H9 (cell line): ENCODE results near the gene SLC38A3. TPM values are rescaled to one million over a fixed set of nuclear protein-coding genes. Genes with fewer than 3 reads are reported as not detected.

ENCODE experiments used
- DNase-seq: peaks from one replicate; pipeline ENCODE4 v3.0.0-alpha.2; 2017
- H2AFZ ChIP-seq: one replicate; pipeline ENCODE4 v1.6.1; 2013; ENCODE audit warnings: mild to moderate bottlenecking, low read length, control low read depth, moderate library complexity
- H2AK5ac ChIP-seq: 2 replicates; pipeline ENCODE4 v1.6.1; 2013; ENCODE audit warnings: low read length, control low read depth, mixed read lengths; ENCODE audit not compliant: insufficient read length
- H2BK120ac ChIP-seq: one replicate; pipeline ENCODE4 v1.6.1; 2013; ENCODE audit warnings: low read depth, mild to moderate bottlenecking, low read length, control low read depth, inconsistent platforms; ENCODE audit not compliant: poor library complexity, severe bottlenecking
- H2BK12ac ChIP-seq: 2 replicates; pipeline ENCODE4 v1.6.1; 2013; ENCODE audit warnings: low read length, control low read depth, mixed read lengths, low read depth; ENCODE audit not compliant: insufficient read length
- H2BK15ac ChIP-seq: 2 replicates; pipeline ENCODE4 v1.6.1; 2013; ENCODE audit warnings: low read depth, low read length, control low read depth
- H2BK20ac ChIP-seq: one replicate; pipeline ENCODE4 v1.6.1; 2013; ENCODE audit warnings: low read depth, mild to moderate bottlenecking, low read length, control low read depth, inconsistent platforms; ENCODE audit not compliant: poor library complexity, severe bottlenecking
- H2BK5ac ChIP-seq: 2 replicates; pipeline ENCODE4 v1.6.1; 2013; ENCODE audit warnings: low read length, control low read depth, mixed read lengths; ENCODE audit not compliant: insufficient read length
- H3K14ac ChIP-seq: 2 replicates; pipeline ENCODE4 v1.6.1; 2013; ENCODE audit warnings: low read length, control low read depth; ENCODE audit not compliant: insufficient read depth
- H3K18ac ChIP-seq: 2 replicates; pipeline ENCODE4 v1.6.1; 2013; ENCODE audit warnings: low read depth, mild to moderate bottlenecking, mixed read lengths, low read length, control low read depth; ENCODE audit not compliant: insufficient read length
- H3K23ac ChIP-seq: 2 replicates; pipeline ENCODE4 v1.6.1; 2013; ENCODE audit warnings: low read length, control low read depth, mixed read lengths, low read depth; ENCODE audit not compliant: insufficient read length
- H3K23me2 ChIP-seq: 2 replicates; pipeline ENCODE4 v1.6.1; 2013; ENCODE audit warnings: low read depth, mild to moderate bottlenecking, mixed read lengths, low read length, control low read depth; ENCODE audit not compliant: insufficient read length, poor library complexity, severe bottlenecking
- H3K27ac ChIP-seq: 2 replicates; pipeline ENCODE4 v1.5.1; 2013; ENCODE audit warnings: low read length, control low read depth, mixed read lengths, low read depth; ENCODE audit not compliant: insufficient read length
- H3K27me3 ChIP-seq: 2 replicates; pipeline ENCODE4 v1.6.1; 2013; ENCODE audit warnings: low read length, control low read depth, inconsistent platforms; ENCODE audit not compliant: insufficient read depth
- H3K4ac ChIP-seq: 2 replicates; pipeline ENCODE4 v1.6.1; 2013; ENCODE audit warnings: low read depth, mild to moderate bottlenecking, control low read depth, inconsistent platforms, low read length, moderate library complexity
- H3K4me1 ChIP-seq: 2 replicates; pipeline ENCODE4 v1.6.1; 2013; ENCODE audit warnings: low read length, control low read depth, inconsistent platforms; ENCODE audit not compliant: insufficient read depth
- H3K4me2 ChIP-seq: 2 replicates; pipeline ENCODE4 v1.6.1; 2013; ENCODE audit warnings: low read length, control low read depth, mixed read lengths; ENCODE audit not compliant: insufficient read length, insufficient read depth
- H3K56ac ChIP-seq: 2 replicates; pipeline ENCODE4 v1.6.1; 2013; ENCODE audit warnings: low read depth, mild to moderate bottlenecking, mixed read lengths, low read length, control low read depth; ENCODE audit not compliant: insufficient read length
- H3K79me1 ChIP-seq: 2 replicates; pipeline ENCODE4 v1.6.1; 2013; ENCODE audit warnings: low read depth, mild to moderate bottlenecking, moderate library complexity, low read length, control low read depth, inconsistent platforms; ENCODE audit not compliant: insufficient read depth, poor library complexity, severe bottlenecking
- H3K79me2 ChIP-seq: 2 replicates; pipeline ENCODE4 v1.6.1; 2013; ENCODE audit warnings: low read length, control low read depth, inconsistent platforms; ENCODE audit not compliant: insufficient read depth
- H3K9ac ChIP-seq: 2 replicates; pipeline ENCODE4 v1.6.1; 2013; ENCODE audit warnings: low read length, control low read depth, mixed read lengths; ENCODE audit not compliant: insufficient read length; ENCODE audit errors: extremely low read depth
- H3K9me3 ChIP-seq: one replicate; pipeline ENCODE4 v1.6.1; 2013; ENCODE audit warnings: low read depth, low read length, inconsistent platforms; ENCODE audit not compliant: control insufficient read depth
- H3T11ph ChIP-seq: one replicate; pipeline ENCODE4 v1.6.1; 2013; ENCODE audit warnings: mild to moderate bottlenecking, low read length, control low read depth, inconsistent platforms
- H4K20me1 ChIP-seq: one replicate; pipeline ENCODE4 v1.6.1; 2013; ENCODE audit not compliant: control insufficient read depth, insufficient read length, insufficient read depth
- H4K5ac ChIP-seq: 2 replicates; pipeline ENCODE4 v1.6.1; 2013; ENCODE audit warnings: low read depth, mild to moderate bottlenecking, mixed read lengths, low read length, control low read depth; ENCODE audit not compliant: insufficient read length
- H4K8ac ChIP-seq: replicated peaks from 2 replicates; pipeline ENCODE4 v1.6.1; 2013; ENCODE audit warnings: low read length, control low read depth, mixed read lengths, low read depth; ENCODE audit not compliant: insufficient read length
- H4K91ac ChIP-seq: 2 replicates; pipeline ENCODE4 v1.6.1; 2013; ENCODE audit warnings: low read depth, mild to moderate bottlenecking, moderate library complexity, mixed read lengths, low read length, control low read depth; ENCODE audit not compliant: insufficient read length
- H3K27ac Mint-ChIP-seq, 3 experiments: 2 replicates in 2 of 3; 3 replicates in 1 of 3; pipeline ENCODE4 v1.8.0; 2020 to 2021; ENCODE audit warnings: mixed read lengths in 3 of 3, mild to moderate bottlenecking in 1 of 3, moderate library complexity in 1 of 3
- H3K27me3 Mint-ChIP-seq: 2 replicates; pipeline ENCODE4 v1.8.0; 2021; ENCODE audit warnings: low read depth, mild to moderate bottlenecking, moderate library complexity, mixed read lengths
- H3K36me3 Mint-ChIP-seq, 3 experiments: 2 replicates in 2 of 3; 3 replicates in 1 of 3; pipeline ENCODE4 v1.8.0; 2020 to 2021; ENCODE audit warnings: low read depth in 3 of 3, mixed read lengths in 3 of 3; ENCODE audit not compliant: insufficient read depth in 1 of 3
- H3K4me1 Mint-ChIP-seq, 2 experiments: 2 replicates each; pipeline ENCODE4 v1.8.0; 2020; ENCODE audit warnings: mixed read lengths in 2 of 2
- H3K4me3 Mint-ChIP-seq, 2 experiments: 2 replicates in 1 of 2; 3 replicates in 1 of 2; pipeline ENCODE4 v1.8.0; 2020 to 2021; ENCODE audit warnings: mild to moderate bottlenecking in 2 of 2, mixed read lengths in 2 of 2, moderate library complexity in 1 of 2
- H3K9me3 Mint-ChIP-seq, 2 experiments: 2 replicates in 1 of 2; 3 replicates in 1 of 2; pipeline ENCODE4 v1.8.0; 2020; ENCODE audit warnings: mild to moderate bottlenecking in 2 of 2, mixed read lengths in 2 of 2, moderate library complexity in 1 of 2
- WGBS: extraction: QIAGEN DNeasy Blood & Tissue Kit; methylation state at CpG from one replicate; pipeline ENCODE4 v1.1.7; 2013; ENCODE audit warnings: missing lambda C conversion rate, low lambda C conversion rate, mixed read lengths; ENCODE audit not compliant: insufficient read length; ENCODE audit errors: extremely low coverage; 5-methylcytosine and 5-hydroxymethylcytosine counted together
- total RNA-seq: library from RNA; stranded (reverse); gene quantifications from 2 replicates; pipeline ENCODE4 v1.2.1, GENCODE V29; 2021
- TF ChIP-seq, protein P1 (sequence below): fragments of 200-600 bp; sonication (generic); conservative IDR thresholded peaks from 3 replicates; pipeline ENCODE4 v1.8.0; 2021; ENCODE audit warnings: antibody characterized with exemption, mild to moderate bottlenecking

Gene SLC38A3
- total RNA-seq, 1 experiment from 2014 or later = 1.4 TPM

DNA sequence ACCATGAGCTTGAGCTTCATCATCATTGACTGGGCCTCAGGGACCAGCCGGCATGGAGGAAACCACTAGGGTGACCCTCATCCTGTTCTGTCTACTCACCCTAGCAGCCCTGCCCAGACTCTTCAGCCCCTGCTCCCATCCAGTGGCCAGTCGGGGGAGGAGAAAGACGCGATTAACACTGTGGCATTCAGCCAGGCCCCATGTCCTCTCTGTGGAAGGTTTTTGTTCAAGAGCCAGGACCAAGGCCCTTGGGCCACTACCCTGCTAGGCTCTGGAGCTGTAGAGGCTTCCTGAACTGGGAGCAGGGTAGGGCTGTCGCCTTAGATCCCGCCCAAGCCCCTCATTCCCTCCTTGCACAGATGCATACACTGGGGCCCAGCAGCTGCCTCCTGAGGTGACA is 15.0 kb downstream of the SLC38A3 start:
- Histone ChIP-seq H3K27me3 (no peaks in the 10 kb centered on the region), H2BK15ac (no peak overlapping the region), H3K4me2 (no peak overlapping the region), H2BK20ac (no peak overlapping the region), H4K8ac (no peak overlapping the region), H2BK12ac (no peak overlapping the region), H3K9me3 (no peaks in the 10 kb centered on the region), H3K14ac (no peak overlapping the region; the same call in 1 of the 2 replicates), H3K56ac (no peak overlapping the region), H3K27ac (no peak overlapping the region), H3K4ac (no peak overlapping the region), H4K91ac (no peak overlapping the region), H2AFZ (no peak overlapping the region), H3K18ac (no peak overlapping the region), H3K23ac (no peak overlapping the region), H4K5ac (no peak overlapping the region), H3K23me2 (no peaks in the 10 kb centered on the region), H3K79me1 (no peaks in the 10 kb centered on the region), H3T11ph (no peak overlapping the region), H2AK5ac (no peak overlapping the region), H3K79me2 (no peaks in the 10 kb centered on the region), H2BK5ac (no peak overlapping the region), H2BK120ac (no peak overlapping the region), H3K4me1 (no peaks in the 10 kb centered on the region), H4K20me1 (no peaks in the 10 kb centered on the region), H3K9ac (no peak overlapping the region)
- H3K9me3 Mint-ChIP-seq = peaks cover 0 to 4% of the 10 kb centered on the region in 2 experiments; a peak in 1 of 5 replicates
- 0 out of 7 replicates have a peak overlapping the region, but pooled peaks of 1 of the 3 experiments have one; percentile 25 for H3K27ac Mint-ChIP-seq
- WGBS = no CpG with 5 or more reads among the region's 6 CpGs
- no peak for DNase-seq
- no peak overlapping the region for H3K4me3 Mint-ChIP-seq
- TF ChIP-seq, protein P1, sequence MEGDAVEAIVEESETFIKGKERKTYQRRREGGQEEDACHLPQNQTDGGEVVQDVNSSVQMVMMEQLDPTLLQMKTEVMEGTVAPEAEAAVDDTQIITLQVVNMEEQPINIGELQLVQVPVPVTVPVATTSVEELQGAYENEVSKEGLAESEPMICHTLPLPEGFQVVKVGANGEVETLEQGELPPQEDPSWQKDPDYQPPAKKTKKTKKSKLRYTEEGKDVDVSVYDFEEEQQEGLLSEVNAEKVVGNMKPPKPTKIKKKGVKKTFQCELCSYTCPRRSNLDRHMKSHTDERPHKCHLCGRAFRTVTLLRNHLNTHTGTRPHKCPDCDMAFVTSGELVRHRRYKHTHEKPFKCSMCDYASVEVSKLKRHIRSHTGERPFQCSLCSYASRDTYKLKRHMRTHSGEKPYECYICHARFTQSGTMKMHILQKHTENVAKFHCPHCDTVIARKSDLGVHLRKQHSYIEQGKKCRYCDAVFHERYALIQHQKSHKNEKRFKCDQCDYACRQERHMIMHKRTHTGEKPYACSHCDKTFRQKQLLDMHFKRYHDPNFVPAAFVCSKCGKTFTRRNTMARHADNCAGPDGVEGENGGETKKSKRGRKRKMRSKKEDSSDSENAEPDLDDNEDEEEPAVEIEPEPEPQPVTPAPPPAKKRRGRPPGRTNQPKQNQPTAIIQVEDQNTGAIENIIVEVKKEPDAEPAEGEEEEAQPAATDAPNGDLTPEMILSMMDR = no peak
- peaks cover 18% of the 10 kb centered on the region for H3K27me3 Mint-ChIP-seq
- H3K4me1 Mint-ChIP-seq = peaks cover 0 to 4% of the 10 kb centered on the region in 2 experiments; a peak in 3 of 4 replicates
- H3K36me3 Mint-ChIP-seq = no peaks in the 10 kb centered on the region
